Astrocyte (in vitro differentiated cells and primary cell): Measurements from ENCODE around the gene CCDC175. TPM values are rescaled to one million over a fixed set of nuclear protein-coding genes. Genes with fewer than 3 reads are reported as not detected.
A peak's percentile ranks its signal among the peaks of the same experiment; 100 is the strongest.

Source experiments
- DNase-seq: peaks from one replicate; pipeline ENCODE4 v3.0.0-alpha.2; 2010; ENCODE audit warnings: low read depth
- FAIRE-seq: peaks from 2 replicates; lab custom pipeline; 2011; peaks lifted over from hg19 to GRCh38; lab: Jason Lieb, UNC
- H2AFZ ChIP-seq: 2 replicates; pipeline ENCODE4 v1.6.0; 2012; ENCODE audit warnings: low read depth, low read length, inconsistent platforms
- H3K27ac ChIP-seq: 2 replicates; pipeline ENCODE4 v1.5.1; 2011; ENCODE audit warnings: low read depth, low read length, inconsistent platforms
- H3K27me3 ChIP-seq: 2 replicates; pipeline ENCODE4 v1.6.0; 2011; ENCODE audit warnings: low read length, inconsistent platforms; ENCODE audit not compliant: insufficient read depth
- H3K36me3 ChIP-seq: 2 replicates; pipeline ENCODE4 v1.5.1; 2011; ENCODE audit warnings: low read length, inconsistent platforms; ENCODE audit not compliant: insufficient read depth
- H3K4me1 ChIP-seq: 2 replicates; pipeline ENCODE4 v1.5.1; 2011; ENCODE audit warnings: low read length, inconsistent platforms; ENCODE audit not compliant: insufficient read depth
- H3K4me2 ChIP-seq: 2 replicates; pipeline ENCODE4 v1.6.0; 2012; ENCODE audit warnings: low read length, inconsistent platforms
- H3K4me3 ChIP-seq: 2 replicates; pipeline ENCODE4 v1.5.1; 2011; ENCODE audit warnings: low read depth, mild to moderate bottlenecking, low read length, inconsistent platforms; ENCODE audit not compliant: insufficient read depth
- H3K79me2 ChIP-seq: 2 replicates; pipeline ENCODE4 v1.6.0; 2012; ENCODE audit warnings: mild to moderate bottlenecking, low read length, inconsistent platforms; ENCODE audit not compliant: insufficient read depth
- H3K9ac ChIP-seq: 2 replicates; pipeline ENCODE4 v1.6.0; 2012; ENCODE audit warnings: mild to moderate bottlenecking, low read length, inconsistent platforms
- H3K9me3 ChIP-seq: 2 replicates; pipeline ENCODE4 v1.5.1; 2012; ENCODE audit warnings: low read depth, mild to moderate bottlenecking, low read length, inconsistent platforms; ENCODE audit not compliant: insufficient read depth
- H4K20me1 ChIP-seq: 2 replicates; pipeline ENCODE4 v1.6.0; 2012; ENCODE audit warnings: low read length, inconsistent platforms; ENCODE audit not compliant: insufficient read depth
- H3K27ac Mint-ChIP-seq: one replicate; pipeline ENCODE4 v1.8.0; 2021; ENCODE audit warnings: mild to moderate bottlenecking, mixed read lengths; ENCODE audit not compliant: unreplicated experiment
- H3K27me3 Mint-ChIP-seq: one replicate; pipeline ENCODE4 v1.8.0; 2021; ENCODE audit warnings: low read depth, mixed read lengths; ENCODE audit not compliant: unreplicated experiment
- H3K36me3 Mint-ChIP-seq: one replicate; pipeline ENCODE4 v1.8.0; 2021; ENCODE audit warnings: low read depth, mixed read lengths; ENCODE audit not compliant: unreplicated experiment
- H3K4me1 Mint-ChIP-seq: one replicate; pipeline ENCODE4 v1.8.0; 2021; ENCODE audit warnings: low read depth, mixed read lengths; ENCODE audit not compliant: unreplicated experiment
- H3K4me3 Mint-ChIP-seq: one replicate; pipeline ENCODE4 v1.8.0; 2021; ENCODE audit warnings: mild to moderate bottlenecking, moderate library complexity, mixed read lengths; ENCODE audit not compliant: unreplicated experiment
- H3K9me3 Mint-ChIP-seq: one replicate; pipeline ENCODE4 v1.8.0; 2021; ENCODE audit warnings: mild to moderate bottlenecking, mixed read lengths; ENCODE audit not compliant: unreplicated experiment
- EZH2 ChIP-seq: IDR thresholded peaks from 2 replicates; pipeline ENCODE4 v1.6.1; 2012; ENCODE audit warnings: mild to moderate bottlenecking, low read length, inconsistent platforms; ENCODE audit not compliant: insufficient read depth
- total RNA-seq: library from RNA; stranded (reverse); gene quantifications from 2 replicates; pipeline ENCODE4 v1.2.1, GENCODE V29; 2021
- TF ChIP-seq, protein P1 (sequence below): IDR thresholded peaks from 2 replicates; pipeline ENCODE4 v1.5.1; 2011; ENCODE audit warnings: low read depth, mild to moderate bottlenecking, inconsistent platforms, low read length, moderate library complexity; ENCODE audit not compliant: insufficient read depth

Gene CCDC175
- total RNA-seq, 1 donor from 2014 or later: not detected

DNA sequence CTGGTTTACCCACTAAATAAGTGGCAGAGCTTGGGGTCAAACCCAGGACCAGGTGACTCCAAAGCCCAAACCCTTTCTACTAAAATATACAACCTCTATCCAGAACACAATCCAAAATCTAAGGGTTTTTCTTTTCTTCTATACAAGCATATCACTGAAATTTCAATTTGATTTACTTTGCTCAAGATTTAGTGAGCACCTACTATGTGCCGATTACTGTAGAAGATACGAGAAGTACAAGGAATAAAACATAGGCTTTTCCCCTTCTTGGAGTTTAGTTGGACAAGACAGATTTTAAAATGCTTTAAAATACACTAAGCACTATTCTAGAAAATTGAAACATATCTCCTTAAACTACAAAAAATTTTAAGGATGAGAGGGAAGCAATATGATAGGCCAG, 95.2 kb downstream of the CCDC175 start:
- no peaks in the 10 kb centered on the region for H3K27me3 Mint-ChIP-seq
- Histone ChIP-seq H3K9me3 (no peaks in the 10 kb centered on the region), H3K79me2 (peaks cover 96% of the 10 kb centered on the region), H3K27me3 (no peaks in the 10 kb centered on the region), H3K27ac (peak overlapping the region; percentile 96), H2AFZ (no peak overlapping the region), H3K4me2 (peak overlapping the region; percentile 94), H3K36me3 (peaks cover 14% of the 10 kb centered on the region), H4K20me1 (peaks cover 11% of the 10 kb centered on the region), H3K4me1 (peaks cover 30% of the 10 kb centered on the region), H3K4me3 (peak overlapping the region; percentile 85), H3K9ac (peak overlapping the region; percentile 96)
- H3K4me3 Mint-ChIP-seq: peak overlapping the region; percentile 99
- no peak for DNase-seq
- no peak for FAIRE-seq
- TF ChIP-seq, protein P1, sequence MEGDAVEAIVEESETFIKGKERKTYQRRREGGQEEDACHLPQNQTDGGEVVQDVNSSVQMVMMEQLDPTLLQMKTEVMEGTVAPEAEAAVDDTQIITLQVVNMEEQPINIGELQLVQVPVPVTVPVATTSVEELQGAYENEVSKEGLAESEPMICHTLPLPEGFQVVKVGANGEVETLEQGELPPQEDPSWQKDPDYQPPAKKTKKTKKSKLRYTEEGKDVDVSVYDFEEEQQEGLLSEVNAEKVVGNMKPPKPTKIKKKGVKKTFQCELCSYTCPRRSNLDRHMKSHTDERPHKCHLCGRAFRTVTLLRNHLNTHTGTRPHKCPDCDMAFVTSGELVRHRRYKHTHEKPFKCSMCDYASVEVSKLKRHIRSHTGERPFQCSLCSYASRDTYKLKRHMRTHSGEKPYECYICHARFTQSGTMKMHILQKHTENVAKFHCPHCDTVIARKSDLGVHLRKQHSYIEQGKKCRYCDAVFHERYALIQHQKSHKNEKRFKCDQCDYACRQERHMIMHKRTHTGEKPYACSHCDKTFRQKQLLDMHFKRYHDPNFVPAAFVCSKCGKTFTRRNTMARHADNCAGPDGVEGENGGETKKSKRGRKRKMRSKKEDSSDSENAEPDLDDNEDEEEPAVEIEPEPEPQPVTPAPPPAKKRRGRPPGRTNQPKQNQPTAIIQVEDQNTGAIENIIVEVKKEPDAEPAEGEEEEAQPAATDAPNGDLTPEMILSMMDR: no peak
- TF ChIP-seq EZH2: no peak
- peaks cover 9% of the 10 kb centered on the region for H3K36me3 Mint-ChIP-seq
- H3K9me3 Mint-ChIP-seq: no peaks in the 10 kb centered on the region
- H3K27ac Mint-ChIP-seq: peak overlapping the region; percentile 100
- H3K4me1 Mint-ChIP-seq: peaks cover 31% of the 10 kb centered on the region

DNA sequence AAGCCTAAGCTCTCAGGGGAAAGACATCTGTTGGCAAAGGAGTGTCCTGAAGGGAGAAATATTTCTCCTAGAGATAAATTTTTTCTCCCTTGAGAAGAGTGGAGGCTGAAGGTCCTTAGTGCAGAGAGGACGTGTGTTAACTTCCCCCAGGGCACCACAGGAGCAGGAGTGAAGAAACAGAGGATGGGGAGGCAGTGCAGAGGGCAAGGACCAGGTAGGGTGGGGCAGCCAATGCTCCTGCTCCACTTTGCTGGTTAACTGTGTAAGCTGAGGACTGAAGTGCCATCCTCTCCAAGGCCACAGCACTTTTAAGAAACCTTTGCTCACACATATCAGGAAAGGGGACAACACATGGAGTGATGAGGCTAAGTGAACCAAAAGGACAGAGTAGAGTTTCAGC, 96.4 kb downstream of the CCDC175 start:
- H3K27me3 Mint-ChIP-seq: no peaks in the 10 kb centered on the region
- peaks cover 9% of the 10 kb centered on the region for H3K36me3 Mint-ChIP-seq
- Histone ChIP-seq H3K9me3 (no peaks in the 10 kb centered on the region), H3K9ac (no peak overlapping the region), H3K79me2 (peaks cover 85% of the 10 kb centered on the region), H3K4me3 (peak overlapping the region; percentile 8), H3K4me2 (peak overlapping the region; percentile 94), H3K27ac (no peak overlapping the region), H3K36me3 (peaks cover 22% of the 10 kb centered on the region), H2AFZ (no peak overlapping the region), H3K27me3 (no peaks in the 10 kb centered on the region), H3K4me1 (peaks cover 30% of the 10 kb centered on the region), H4K20me1 (peaks cover 11% of the 10 kb centered on the region)
- H3K4me1 Mint-ChIP-seq: peaks cover 32% of the 10 kb centered on the region
- H3K9me3 Mint-ChIP-seq: no peaks in the 10 kb centered on the region
- FAIRE-seq (no peak), DNase-seq (no peak)
- H3K4me3 Mint-ChIP-seq: peak overlapping the region; percentile 99
- TF ChIP-seq EZH2: no peak
- TF ChIP-seq, protein P1: no peak
- H3K27ac Mint-ChIP-seq: no peak overlapping the region

DNA sequence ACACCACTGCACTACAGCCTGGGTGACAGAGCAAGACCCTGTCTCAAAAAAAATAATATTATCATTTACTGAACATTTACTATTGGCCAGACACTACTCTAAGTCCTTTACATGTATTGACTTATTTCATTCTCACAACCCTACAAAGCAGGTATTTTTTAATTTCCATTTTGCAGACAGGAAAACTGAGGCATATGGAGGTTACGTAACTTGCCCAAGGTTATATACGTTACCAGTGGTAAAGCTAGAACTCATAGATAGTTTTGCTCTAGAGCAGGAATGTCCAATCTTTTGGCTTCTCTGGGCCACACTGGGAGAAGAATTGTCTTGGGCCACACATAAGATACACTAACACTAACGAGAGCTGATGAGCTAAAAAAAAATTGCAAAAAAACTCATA, 98.1 kb downstream of the CCDC175 start:
- H2AFZ ChIP-seq: no peak overlapping the region
- H3K27ac Mint-ChIP-seq: no peak overlapping the region
- H3K27me3 ChIP-seq: no peaks in the 10 kb centered on the region
- H3K4me3 ChIP-seq: no peak overlapping the region
- H3K9me3 ChIP-seq: no peaks in the 10 kb centered on the region
- FAIRE-seq: no peak
- TF ChIP-seq EZH2: no peak
- TF ChIP-seq, protein P1: no peak
- H3K4me1 ChIP-seq: peaks cover 41% of the 10 kb centered on the region
- H3K4me2 ChIP-seq: no peak overlapping the region
- H3K79me2 ChIP-seq: peaks cover 73% of the 10 kb centered on the region
- H3K36me3 ChIP-seq: peaks cover 34% of the 10 kb centered on the region
- peaks cover 11% of the 10 kb centered on the region for H4K20me1 ChIP-seq
- no peak overlapping the region for H3K9ac ChIP-seq
- peaks cover 11% of the 10 kb centered on the region for H3K36me3 Mint-ChIP-seq
- no peaks in the 10 kb centered on the region for H3K9me3 Mint-ChIP-seq
- no peak for DNase-seq
- no peak overlapping the region for H3K27ac ChIP-seq
- H3K4me1 Mint-ChIP-seq: peaks cover 41% of the 10 kb centered on the region
- H3K4me3 Mint-ChIP-seq: no peak overlapping the region
- H3K27me3 Mint-ChIP-seq: no peaks in the 10 kb centered on the region
